Measurements from ENCODE around the gene CTRB2.
"Not testable (repeated sequence)": the region's sequence is repeated elsewhere in the genome, so short reads cannot be mapped to it uniquely, and the experiment has no call there.

CTRB2 gene

GRCh38 chr16:75242436-75243078 lies 35.6 kb upstream of the CTRB2 start:
- not testable (repeated sequence) for DNase-seq (ENCODE audit: low spot score)

DNA sequence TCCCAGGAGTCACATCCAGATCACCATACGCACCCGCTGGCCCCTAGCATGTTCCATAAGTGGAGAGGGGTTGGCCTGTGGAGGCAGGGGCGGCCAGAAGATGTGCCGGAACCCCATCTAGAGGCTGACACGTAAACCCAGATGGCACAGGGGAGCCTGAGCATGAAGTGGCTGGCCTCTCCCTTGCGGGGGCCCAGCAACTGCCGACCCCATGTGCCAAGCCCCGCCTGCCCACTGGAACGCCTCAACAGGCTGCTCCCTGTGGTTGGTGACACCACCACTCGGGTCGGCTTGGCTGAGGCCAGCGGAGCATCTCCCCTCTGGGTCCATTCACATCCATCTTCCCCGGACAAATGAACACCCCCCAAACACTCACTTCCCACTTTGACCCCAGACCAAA lies 35.0 kb upstream of the CTRB2 start:
- DNase-seq (ENCODE audit: low spot score): no peak

- no peak for DNase-seq (ENCODE audit: low spot score)
Measured at GRCh38 chr16:75241412-75241811, 34.5 kb upstream of the CTRB2 start.

DNA sequence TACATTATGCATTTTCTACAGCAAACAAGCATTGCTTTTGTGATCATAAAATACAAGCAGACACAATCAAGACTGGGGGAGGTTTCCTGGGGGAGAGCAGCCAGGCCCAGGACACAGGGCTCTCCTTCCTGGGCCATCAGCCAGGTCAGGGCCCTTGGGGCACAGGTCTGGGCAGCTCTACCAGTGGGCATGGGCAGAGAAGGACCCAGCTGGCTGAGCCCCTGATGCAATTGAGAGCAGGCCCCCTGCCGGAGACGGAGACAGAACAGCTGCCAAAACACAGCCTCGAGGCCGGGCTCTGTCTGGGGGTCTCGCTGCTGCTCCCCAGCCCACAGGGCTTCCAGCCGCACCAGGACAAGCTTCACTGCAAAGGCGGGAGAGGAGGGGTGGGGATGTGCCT lies 33.7 kb upstream of the CTRB2 start:
- DNase-seq (ENCODE audit: low spot score): not testable (repeated sequence)

GRCh38 chr16:75239542-75240122 lies 32.7 kb upstream of the CTRB2 start:
- no peak for DNase-seq (ENCODE audit: low spot score)

DNA sequence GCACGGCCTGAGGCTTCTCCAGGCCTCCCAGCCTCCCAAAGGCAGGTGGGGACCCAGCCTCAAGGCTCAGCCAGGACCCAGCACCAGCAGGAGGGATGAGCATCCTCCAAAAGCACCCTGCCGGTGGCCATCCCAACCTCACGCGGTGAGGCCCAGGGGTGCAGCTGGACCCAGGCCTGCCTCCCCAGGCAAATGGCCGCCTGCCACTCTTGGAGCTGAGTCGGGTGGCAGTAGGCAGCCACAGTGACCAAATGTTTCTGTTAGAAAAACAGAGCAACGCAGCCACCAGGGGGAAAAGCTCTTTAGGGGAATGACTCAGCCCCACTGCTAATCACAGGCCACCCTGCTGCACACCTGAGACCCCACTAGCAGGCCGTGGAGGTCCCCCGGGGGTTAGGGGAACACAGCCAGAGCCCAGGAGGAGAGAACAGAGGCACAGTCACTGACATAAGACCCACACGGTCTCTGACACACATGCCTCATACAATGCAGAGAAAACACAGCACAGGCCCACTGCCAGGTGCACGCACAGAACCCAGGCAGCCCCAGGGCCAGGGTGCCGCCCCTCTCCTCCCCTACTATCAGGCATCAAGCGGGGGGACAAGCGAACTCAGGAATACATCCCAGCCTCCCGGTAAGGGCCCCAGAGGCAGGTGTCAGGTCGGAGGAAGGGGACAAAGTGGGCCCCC lies 32.0 kb upstream of the CTRB2 start:
- DNase-seq (ENCODE audit: low spot score): no peak

DNA sequence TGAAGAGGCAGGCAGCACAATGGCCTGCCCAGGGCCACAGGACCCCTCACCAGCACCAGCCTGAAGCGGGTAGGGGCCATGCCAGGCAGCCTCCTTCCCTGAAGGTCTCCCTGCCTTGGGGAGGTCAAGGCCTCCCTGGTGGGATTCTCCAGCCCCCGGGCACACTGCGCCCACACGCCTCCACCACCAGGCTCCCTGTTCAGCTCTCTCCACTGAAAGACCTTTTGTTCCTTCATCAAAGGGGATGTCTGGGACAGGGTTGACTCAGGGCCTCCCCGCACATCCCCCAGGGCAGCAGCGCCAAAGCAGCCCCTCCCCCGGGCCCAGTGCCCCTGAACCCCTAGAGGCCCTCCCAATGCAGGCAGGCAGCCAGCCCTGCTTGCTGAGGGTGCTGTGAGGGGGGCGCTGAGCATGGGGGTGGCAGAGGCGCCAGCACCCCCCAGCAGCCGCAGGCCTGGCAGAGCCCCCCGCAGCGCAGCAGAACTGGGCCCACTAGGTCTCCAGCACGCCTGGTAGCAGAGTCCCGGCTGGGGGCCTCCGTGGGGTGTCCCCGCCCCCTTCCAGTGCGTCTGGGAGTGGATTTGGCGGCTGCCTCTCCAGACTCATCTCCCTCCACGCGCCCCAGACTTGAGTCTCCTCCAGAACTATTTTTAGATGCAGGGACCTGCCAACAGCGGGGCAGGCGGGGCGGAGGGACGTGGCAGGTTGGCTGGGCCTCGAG lies 31.3 kb upstream of the CTRB2 start:
- DNase-seq (ENCODE audit: low spot score): peak; percentile 39

DNA sequence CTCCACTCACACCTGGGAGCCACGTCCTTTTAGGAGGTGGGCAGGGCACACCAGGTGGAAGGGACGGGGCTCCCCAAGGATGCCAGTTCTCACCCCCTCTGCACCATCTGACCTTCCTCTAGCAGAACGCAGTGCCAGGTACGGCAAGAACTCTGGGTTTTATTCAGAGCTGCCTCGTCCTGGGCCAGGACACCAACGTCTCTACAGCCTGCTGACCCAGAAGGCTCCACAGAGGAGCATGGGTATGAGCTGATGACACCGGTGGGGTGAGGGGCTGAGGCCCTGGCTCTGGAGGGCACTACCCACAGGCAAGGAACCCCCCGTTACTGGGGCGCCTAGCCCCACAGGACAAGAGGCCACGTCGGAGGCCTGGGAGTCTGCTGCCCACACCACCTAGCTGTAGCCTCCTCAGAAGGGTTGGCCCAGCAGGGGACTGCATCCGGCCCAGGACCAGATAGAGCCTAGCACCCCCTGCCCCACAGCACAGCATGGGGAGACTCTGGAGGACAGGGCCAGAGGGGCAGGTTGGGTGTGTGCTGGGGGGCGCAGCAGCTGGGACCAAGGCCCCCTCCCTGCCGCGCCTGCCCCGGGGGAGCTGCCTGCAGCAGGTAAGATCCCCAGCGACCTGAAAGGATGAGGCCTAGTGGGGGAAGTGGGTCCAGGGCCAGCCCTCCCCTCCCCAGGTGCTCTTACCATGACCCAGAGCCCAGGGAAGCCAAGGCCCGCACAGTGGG lies 30.6 kb upstream of the CTRB2 start:
- no peak for DNase-seq (ENCODE audit: low spot score)

DNA sequence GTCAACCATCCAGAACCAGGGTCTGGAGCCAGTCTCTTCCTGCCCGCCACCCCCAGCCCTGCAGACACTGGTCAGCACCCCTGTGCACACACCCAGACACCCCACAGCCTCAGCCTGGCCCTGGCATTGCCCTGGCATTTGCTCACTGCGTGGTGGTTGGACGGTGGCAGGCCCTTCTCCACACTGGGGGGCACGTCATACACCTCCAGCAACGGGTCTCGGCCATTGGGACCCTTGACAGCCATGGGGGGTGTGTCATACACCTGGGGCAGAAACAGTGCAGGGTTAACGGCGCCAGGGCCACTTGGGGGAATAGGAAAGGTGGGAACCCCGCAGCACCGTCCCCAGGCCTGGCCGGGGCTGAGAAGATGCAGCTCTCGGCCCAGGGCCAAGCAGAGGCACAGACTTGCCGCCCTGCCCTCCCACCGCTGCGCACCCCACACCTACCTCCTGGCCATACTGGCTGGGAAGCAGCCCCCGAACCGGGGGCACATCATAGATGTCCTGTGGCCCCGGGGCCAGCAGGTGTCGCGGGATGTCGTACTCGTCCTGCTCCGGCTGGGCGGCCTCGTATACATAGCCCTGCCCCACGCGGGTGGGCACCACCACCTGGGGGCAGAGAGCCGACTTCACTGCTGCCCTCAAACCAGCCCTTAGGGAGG lies 29.9 kb upstream of the CTRB2 start:
- DNase-seq (ENCODE audit: low spot score): no peak

GRCh38 chr16:75236232-75236631 lies 29.3 kb upstream of the CTRB2 start:
- no peak for DNase-seq (ENCODE audit: low spot score)

DNA sequence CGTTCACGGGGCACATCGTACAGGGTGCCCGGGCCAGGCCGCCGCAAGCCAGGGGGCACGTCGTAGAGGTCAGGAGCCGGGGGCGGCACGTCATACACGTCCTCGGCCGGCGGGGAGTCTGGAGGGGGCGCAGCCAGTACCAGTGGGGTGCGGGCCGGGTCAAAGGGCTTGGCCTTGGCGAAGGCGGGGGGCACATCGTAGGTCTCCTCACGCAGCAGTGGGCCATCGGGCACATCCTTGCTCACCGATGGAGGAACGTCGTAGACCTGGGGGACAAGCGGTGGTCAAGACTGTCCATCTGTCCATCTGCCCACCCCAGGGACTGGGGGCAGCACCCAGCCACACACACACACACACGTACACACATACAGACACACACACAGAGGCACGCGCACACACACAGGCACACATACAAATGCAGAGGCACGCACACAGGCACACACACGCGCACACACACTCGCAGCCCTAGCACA lies 28.8 kb upstream of the CTRB2 start:
- DNase-seq (ENCODE audit: low spot score): no peak

- no peak for DNase-seq (ENCODE audit: low spot score)
Measured at GRCh38 chr16:75234856-75235696, 28.1 kb upstream of the CTRB2 start.

DNA sequence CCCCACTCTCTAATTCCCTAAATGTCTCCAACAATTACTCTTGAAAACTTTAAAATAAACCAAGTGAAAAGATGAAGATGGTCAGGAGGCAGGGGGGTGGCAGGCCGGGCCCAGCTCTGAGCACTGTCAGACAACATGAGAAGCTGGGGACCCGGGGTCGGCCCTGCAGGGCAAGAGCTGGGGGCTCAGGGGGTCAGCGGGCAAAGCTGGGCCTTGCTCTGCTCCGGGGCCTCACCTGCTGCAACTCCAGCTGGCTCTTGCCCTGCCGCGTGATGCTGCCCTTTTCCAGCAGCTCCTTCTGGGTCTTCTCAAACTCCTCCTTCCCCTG lies 26.6 kb upstream of the CTRB2 start:
- no peak for DNase-seq (ENCODE audit: low spot score)

- no peak for DNase-seq (ENCODE audit: low spot score)
Measured at GRCh38 chr16:75231570-75231969, 24.6 kb upstream of the CTRB2 start.

GRCh38 chr16:75230471-75231110 lies 23.6 kb upstream of the CTRB2 start:
- DNase-seq (ENCODE audit: low spot score): no peak

GRCh38 chr16:75229172-75230031 lies 22.4 kb upstream of the CTRB2 start:
- DNase-seq (ENCODE audit: low spot score): no peak

DNA sequence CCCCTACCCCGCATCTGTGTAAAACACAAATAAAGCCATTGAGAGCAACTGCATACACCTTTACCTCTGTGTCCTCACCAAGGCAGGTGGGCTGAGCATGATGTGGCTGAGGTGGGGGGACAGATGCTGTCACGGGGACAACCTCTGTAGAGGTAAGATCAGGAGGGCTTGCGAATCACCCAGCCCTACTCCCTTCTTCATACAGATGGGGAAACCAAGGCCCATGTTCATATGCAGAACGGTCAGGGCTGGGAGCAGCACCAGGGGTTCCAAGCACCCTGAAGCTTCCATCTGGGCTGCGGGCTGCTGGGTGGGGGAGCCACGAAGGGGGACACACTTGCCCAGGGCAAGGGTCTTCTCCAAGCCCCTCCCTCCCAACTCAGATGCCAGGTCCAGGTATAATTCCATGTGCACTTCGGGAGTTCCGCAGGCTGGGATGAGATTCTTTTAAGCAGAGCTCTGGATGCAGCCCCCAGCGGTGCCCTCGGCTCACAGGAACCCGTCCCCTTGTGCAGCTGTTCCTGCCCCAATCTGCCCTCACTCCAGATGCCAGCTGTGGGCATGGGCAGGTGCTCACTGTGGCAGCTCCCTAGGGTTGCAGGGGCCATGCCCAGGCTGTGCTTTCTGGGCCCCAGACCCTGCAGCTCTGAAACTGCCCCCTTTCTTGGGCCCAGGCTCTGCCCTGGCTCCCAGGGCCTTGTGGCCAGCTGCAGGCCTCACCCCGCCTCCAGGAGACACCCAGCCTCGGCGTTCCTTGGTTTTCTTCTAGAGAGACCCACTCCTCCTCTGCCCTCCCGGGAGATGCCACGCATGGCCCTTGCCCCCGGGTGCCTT lies 21.4 kb upstream of the CTRB2 start:
- no peak for DNase-seq (ENCODE audit: low spot score)
